Smooth muscle cell (in vitro differentiated cells): Measurements from ENCODE around the gene SLC47A1. TPM values are rescaled to one million over a fixed set of nuclear protein-coding genes. Genes with fewer than 3 reads are reported as not detected.
"Not testable (repeated sequence)": the region's sequence is repeated elsewhere in the genome, so short reads cannot be mapped to it uniquely, and the experiment has no call there.

Source experiments
- DNase-seq: peaks from one replicate; lab custom pipeline; 2025; ENCODE audit not compliant: unreplicated experiment; lab: John Stamatoyannopoulos, UW
- H2AFZ ChIP-seq: fragments of 200-600 bp; sonication (generic); 2 replicates; pipeline ENCODE4 v1.6.0; 2016; ENCODE audit warnings: antibody characterized with exemption, low read depth, mild to moderate bottlenecking
- H3F3A ChIP-seq: fragments of 200-600 bp; sonication (generic); 2 replicates; pipeline ENCODE4 v1.6.0; 2017; ENCODE audit warnings: antibody characterized with exemption, low read depth
- H3K27ac ChIP-seq: fragments of 200-600 bp; sonication (generic); 2 replicates; pipeline ENCODE4 v1.5.1; 2016; ENCODE audit warnings: low read depth, mild to moderate bottlenecking
- H3K27me3 ChIP-seq: fragments of 200-600 bp; sonication (generic); 2 replicates; pipeline ENCODE4 v1.6.1; 2016; ENCODE audit warnings: low read depth, mild to moderate bottlenecking
- H3K36me3 ChIP-seq: fragments of 200-600 bp; sonication (generic); 2 replicates; pipeline ENCODE4 v1.5.1; 2016; ENCODE audit warnings: low read depth
- H3K4me1 ChIP-seq: fragments of 200-600 bp; sonication (generic); 2 replicates; pipeline ENCODE4 v1.5.1; 2016; ENCODE audit warnings: low read depth
- H3K4me2 ChIP-seq: fragments of 200-600 bp; sonication (generic); 2 replicates; pipeline ENCODE4 v1.6.0; 2016; ENCODE audit warnings: mild to moderate bottlenecking
- H3K4me3 ChIP-seq: fragments of 200-600 bp; sonication (generic); 2 replicates; pipeline ENCODE4 v1.5.1; 2016; ENCODE audit warnings: mild to moderate bottlenecking
- H3K79me2 ChIP-seq: fragments of 200-600 bp; sonication (generic); 2 replicates; pipeline ENCODE4 v1.6.0; 2016; ENCODE audit warnings: low read depth, mild to moderate bottlenecking
- H3K9ac ChIP-seq: fragments of 200-600 bp; sonication (generic); 2 replicates; pipeline ENCODE4 v1.6.0; 2016; ENCODE audit warnings: low read depth
- H3K9me3 ChIP-seq: fragments of 200-600 bp; sonication (generic); replicated peaks from 2 replicates; pipeline ENCODE4 v1.5.1; 2016; ENCODE audit warnings: low read depth
- H4K20me1 ChIP-seq: fragments of 200-600 bp; sonication (generic); 2 replicates; pipeline ENCODE4 v1.6.0; 2016; ENCODE audit warnings: low read depth
- WGBS: methylation state at CpG from one replicate; pipeline ENCODE4 v1.1.7; 2016; ENCODE audit warnings: low lambda C conversion rate; 5-methylcytosine and 5-hydroxymethylcytosine counted together
- polyA plus RNA-seq: library from polyadenylated mRNA; unstranded; fragments of >200 nt; fragmentation: Nextera tagmentation; extraction: Ambion mirVana; gene quantifications from 2 replicates; pipeline ENCODE4 v1.2.1, GENCODE V29; 2016
- total RNA-seq: library from RNA; depleted of rRNA; stranded (reverse); fragments of >200 nt; gene quantifications from 2 replicates; pipeline ENCODE4 v1.2.3, GENCODE V29; 2014
- TF ChIP-seq, protein P1 (sequence below): fragments of 200-600 bp; sonication (generic); IDR thresholded peaks from 2 replicates; pipeline ENCODE4 v1.5.1; 2017; ENCODE audit warnings: borderline replicate concordance, mild to moderate bottlenecking, antibody characterized with exemption; ENCODE audit not compliant: insufficient read depth, poor library complexity, severe bottlenecking

The SLC47A1 gene
- total and polyA plus RNA-seq, 2 experiments from 2014 or later, result 2.5 TPM; not detected in 1

DNA sequence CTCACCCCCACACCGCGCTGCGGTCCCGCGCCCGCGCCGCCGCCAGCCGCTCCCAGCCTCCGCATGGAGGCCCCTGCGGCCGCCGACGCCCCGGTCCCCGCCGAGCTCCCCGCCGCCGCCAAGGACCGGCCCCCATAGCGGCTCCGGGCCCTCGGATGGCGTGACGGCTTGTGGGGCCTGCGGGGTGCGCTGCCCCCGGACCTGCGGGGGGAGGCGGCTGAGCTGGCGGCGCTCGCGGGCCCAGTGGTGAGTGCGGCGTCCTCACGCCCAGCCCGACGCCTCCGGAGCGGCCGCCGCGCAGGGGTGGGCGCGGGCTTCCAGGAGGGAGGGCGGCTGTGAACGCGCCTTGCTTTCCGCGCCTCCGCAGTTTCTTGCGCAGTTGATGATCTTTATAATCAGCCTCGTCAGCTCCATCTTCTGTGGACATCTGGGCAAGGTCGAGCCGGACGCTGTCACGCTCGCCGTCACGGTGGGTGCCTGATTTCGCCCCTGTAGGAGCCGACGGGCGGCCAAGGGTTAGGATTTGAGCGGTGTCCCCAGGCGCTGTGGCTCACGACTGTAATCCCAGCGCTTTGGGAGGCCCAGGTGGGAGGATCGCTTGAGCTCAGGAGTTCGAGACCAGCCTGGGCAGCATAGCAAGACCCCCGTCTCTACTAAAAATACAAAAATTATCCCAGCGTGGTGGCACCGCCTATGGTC is 46.4 kb downstream of the SLC47A1 start:
- 68% methylated on average over 32 of the region's 76 CpGs for WGBS
- no peak overlapping the region for H2AFZ ChIP-seq
- DNase-seq, result no peak
- no peaks in the 10 kb centered on the region for H4K20me1 ChIP-seq
- no peaks in the 10 kb centered on the region for H3F3A ChIP-seq
- no peaks in the 10 kb centered on the region for H3K27me3 ChIP-seq
- H3K4me2 ChIP-seq, result peak overlapping the region; percentile 67
- no peaks in the 10 kb centered on the region for H3K4me1 ChIP-seq
- TF ChIP-seq, protein P1, sequence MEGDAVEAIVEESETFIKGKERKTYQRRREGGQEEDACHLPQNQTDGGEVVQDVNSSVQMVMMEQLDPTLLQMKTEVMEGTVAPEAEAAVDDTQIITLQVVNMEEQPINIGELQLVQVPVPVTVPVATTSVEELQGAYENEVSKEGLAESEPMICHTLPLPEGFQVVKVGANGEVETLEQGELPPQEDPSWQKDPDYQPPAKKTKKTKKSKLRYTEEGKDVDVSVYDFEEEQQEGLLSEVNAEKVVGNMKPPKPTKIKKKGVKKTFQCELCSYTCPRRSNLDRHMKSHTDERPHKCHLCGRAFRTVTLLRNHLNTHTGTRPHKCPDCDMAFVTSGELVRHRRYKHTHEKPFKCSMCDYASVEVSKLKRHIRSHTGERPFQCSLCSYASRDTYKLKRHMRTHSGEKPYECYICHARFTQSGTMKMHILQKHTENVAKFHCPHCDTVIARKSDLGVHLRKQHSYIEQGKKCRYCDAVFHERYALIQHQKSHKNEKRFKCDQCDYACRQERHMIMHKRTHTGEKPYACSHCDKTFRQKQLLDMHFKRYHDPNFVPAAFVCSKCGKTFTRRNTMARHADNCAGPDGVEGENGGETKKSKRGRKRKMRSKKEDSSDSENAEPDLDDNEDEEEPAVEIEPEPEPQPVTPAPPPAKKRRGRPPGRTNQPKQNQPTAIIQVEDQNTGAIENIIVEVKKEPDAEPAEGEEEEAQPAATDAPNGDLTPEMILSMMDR, result no peak
- H3K4me3 ChIP-seq, result peak overlapping the region; percentile 31
- no peaks in the 10 kb centered on the region for H3K36me3 ChIP-seq
- H3K9ac ChIP-seq, result no peak overlapping the region
- H3K79me2 ChIP-seq, result no peaks in the 10 kb centered on the region
- H3K27ac ChIP-seq, result no peak overlapping the region
- H3K9me3 ChIP-seq, result no peaks in the 10 kb centered on the region

DNA sequence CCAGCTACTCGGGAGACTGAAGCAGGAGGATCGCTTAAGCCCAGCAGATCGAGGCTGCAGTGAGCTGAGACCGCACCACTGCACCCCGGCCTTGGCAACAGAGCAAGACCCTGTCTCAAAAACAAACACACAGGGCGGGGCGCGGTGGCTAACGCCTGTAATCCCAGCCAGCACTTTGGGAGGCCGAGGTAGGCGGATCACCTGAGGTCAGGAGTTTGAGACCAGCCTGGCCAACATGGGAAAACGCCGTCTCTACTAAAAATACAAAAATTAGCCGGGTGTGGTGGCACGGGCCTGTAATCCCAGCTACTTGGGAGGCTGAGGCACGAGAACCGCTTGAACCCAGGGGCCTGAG is 46.9 kb downstream of the SLC47A1 start:
- not testable (repeated sequence) for H3K27ac ChIP-seq, H3K4me2 ChIP-seq, DNase-seq, H3K27me3 ChIP-seq, H3F3A ChIP-seq, H3K4me3 ChIP-seq, H3K9ac ChIP-seq, H3K4me1 ChIP-seq, H2AFZ ChIP-seq, H4K20me1 ChIP-seq, H3K36me3 ChIP-seq, H3K79me2 ChIP-seq, H3K9me3 ChIP-seq
- over 99% methylated on average over 17 of the region's 17 CpGs for WGBS

DNA sequence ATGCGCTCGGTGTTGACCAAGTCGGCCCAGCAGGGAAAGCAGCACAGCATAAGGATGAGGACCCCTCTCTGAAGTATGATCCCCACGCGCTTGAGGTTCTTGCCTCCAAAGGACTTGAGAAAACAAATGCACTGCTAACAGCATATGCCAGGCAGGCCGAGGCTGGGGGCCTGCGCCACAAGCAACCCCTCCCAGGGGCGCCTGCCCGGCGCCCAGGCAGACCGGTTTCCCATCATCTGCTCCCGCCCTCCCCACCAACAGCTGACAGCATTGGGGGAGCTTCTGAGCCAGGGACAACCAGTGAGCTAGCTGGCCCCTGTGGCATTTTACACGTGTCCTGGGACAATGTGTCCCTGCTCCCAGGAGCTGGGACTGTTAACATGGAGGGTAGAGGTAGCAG is 48.5 kb downstream of the SLC47A1 start:
- H3F3A ChIP-seq, H3K4me3 ChIP-seq, H3K27ac ChIP-seq, H3K79me2 ChIP-seq, H3K4me2 ChIP-seq, H4K20me1 ChIP-seq, H3K36me3 ChIP-seq, H3K27me3 ChIP-seq, H3K4me1 ChIP-seq, H3K9ac ChIP-seq, H2AFZ ChIP-seq, H3K9me3 ChIP-seq, DNase-seq: not testable (repeated sequence)
- 95% methylated on average over 13 of the region's 13 CpGs for WGBS

DNA sequence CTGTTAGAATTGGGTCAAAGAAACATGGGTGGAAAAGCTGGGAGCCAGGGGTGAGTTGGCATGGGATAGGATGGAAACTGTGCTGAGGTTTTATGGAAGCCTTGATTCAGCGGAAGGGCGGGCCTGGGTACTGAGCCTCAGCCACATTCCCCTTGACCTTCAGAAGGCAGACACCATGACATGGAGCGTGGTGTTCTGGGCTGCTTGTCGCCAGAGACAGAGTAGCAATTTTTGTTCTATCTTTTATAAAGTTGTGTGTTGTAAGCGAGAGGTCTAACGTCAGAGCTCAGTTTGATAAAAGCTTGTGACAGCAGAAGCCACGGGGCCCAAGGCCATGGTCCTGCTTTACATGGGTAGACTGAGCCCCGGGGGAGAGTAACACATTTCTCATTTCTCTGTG is 50.2 kb downstream of the SLC47A1 start:
- H2AFZ ChIP-seq, result no peak overlapping the region
- no peaks in the 10 kb centered on the region for H3K36me3 ChIP-seq
- H3K27me3 ChIP-seq, result no peaks in the 10 kb centered on the region
- no peak overlapping the region for H3K4me3 ChIP-seq
- H3K79me2 ChIP-seq, result no peaks in the 10 kb centered on the region
- H3K9ac ChIP-seq, result no peak overlapping the region
- H4K20me1 ChIP-seq, result no peaks in the 10 kb centered on the region
- no peaks in the 10 kb centered on the region for H3K9me3 ChIP-seq
- no peak for DNase-seq
- no peak overlapping the region for H3K27ac ChIP-seq
- H3K4me1 ChIP-seq, result no peaks in the 10 kb centered on the region
- H3F3A ChIP-seq, result no peaks in the 10 kb centered on the region
- TF ChIP-seq, protein P1, result no peak
- H3K4me2 ChIP-seq, result no peak overlapping the region
- 92% methylated on average over 8 of the region's 8 CpGs for WGBS

DNA sequence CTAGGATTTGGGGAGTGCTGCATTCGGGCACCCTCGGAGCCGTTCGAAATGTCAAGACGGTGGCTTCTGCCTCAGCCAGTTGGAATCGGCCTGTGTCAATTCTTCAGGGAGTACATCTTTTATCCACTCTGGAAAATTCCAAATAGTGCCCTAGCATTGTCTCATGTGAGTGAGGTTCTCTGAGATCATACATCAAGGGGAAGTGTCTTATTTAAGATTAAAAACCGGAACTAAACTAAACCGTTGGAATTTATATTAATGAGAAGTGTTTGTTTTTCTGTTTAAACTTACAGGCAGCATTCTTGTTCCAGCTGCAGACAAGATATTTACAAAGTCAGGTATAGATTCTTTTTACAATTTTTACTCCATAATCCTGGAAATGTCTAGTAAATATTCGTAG is 56.8 kb downstream of the SLC47A1 start:
- no peak for DNase-seq
- TF ChIP-seq, protein P1, result no peak
- Histone ChIP-seq H3K9me3 (no peaks in the 10 kb centered on the region), H3K27ac (no peak overlapping the region), H3K4me2 (no peak overlapping the region), H2AFZ (no peak overlapping the region), H3K4me3 (no peak overlapping the region), H3K4me1 (no peaks in the 10 kb centered on the region), H3K79me2 (no peaks in the 10 kb centered on the region), H3K36me3 (no peaks in the 10 kb centered on the region), H3K9ac (no peak overlapping the region), H4K20me1 (no peaks in the 10 kb centered on the region), H3K27me3 (no peaks in the 10 kb centered on the region), H3F3A (no peaks in the 10 kb centered on the region)
- WGBS, result 89% methylated on average over 9 of the region's 9 CpGs
